ENCODE measurements around the gene TIGD1.

The TIGD1 gene

DNA sequence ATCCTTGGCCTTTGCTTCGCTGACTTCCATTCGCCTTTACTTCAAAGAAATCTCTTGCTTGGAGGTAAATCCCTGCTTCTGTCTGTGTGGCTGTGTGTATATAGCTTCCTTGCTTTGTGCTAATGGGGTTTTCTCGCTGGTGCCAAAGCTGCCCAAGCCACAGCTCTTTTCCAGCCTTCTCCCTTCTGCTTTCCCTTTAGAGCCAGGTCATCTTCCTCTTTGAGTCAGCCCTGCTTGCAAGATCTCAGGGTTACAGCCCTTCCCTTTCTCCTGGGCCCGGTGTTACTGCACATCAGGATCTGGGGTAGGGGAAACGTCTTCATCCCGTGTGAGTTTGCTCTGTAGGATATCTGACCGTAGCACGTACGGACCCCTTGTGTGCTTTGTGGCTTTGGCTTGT, 19.2 kb upstream of the TIGD1 start:
- no peak for DNase-seq

DNA sequence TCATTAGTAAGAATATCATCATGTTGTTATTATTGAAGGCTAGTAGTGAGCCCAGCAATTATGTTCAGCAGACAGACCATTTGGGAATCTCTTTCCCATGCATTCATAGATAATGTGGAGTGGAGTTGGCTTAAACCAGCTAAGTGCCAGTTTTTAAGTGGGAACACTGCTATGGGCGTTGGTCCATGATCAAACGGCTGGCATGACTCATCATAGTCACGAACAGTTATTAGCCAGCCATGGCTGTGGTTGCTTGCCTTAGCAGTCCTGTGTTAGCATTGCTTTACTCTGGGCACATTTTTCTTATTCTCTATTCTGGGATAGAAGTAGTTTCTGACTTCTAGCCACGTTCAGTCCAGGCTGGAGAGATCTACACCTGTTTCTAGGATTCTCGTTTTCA, 17.8 kb upstream of the TIGD1 start:
- no peak for DNase-seq

DNA sequence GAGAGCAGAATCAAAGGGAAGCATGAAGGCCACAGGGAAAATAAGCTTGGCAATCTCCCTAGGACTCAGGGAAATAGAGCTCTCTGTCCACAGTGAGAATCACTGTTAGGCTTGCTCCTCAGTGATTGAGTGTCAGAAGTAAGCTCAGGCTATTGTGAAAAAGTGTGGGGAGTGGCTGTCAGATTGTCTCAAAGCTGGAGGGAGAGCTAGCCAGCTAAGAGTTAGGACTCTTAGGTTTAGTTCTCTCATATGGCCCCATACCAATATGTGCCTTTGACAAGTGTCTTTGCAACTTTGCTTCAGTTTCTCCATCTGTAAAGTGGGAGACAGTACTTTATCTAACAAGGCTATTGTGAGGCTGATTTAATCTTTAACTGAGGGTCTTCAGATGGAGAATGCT, 17.4 kb upstream of the TIGD1 start:
- no peak for DNase-seq

DNA sequence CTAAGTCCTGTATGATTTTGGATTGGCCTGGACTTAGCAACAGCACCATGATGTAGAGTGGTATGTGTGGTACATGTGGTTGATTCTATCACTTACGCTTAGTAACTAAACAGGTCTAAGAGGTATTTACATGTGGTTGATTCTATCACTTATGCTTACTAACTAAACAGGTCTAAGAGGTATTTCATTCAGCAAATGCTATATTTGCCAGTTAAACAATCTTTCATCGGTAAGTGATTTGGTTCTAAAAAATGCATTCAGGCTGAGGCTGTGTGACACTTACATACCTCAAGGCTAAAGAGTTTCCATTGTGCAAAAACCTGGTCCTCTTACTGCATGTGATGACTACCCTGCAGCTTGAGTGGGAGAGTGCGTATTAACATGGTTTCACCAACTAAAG, 13.2 kb upstream of the TIGD1 start:
- no peak for DNase-seq

DNA sequence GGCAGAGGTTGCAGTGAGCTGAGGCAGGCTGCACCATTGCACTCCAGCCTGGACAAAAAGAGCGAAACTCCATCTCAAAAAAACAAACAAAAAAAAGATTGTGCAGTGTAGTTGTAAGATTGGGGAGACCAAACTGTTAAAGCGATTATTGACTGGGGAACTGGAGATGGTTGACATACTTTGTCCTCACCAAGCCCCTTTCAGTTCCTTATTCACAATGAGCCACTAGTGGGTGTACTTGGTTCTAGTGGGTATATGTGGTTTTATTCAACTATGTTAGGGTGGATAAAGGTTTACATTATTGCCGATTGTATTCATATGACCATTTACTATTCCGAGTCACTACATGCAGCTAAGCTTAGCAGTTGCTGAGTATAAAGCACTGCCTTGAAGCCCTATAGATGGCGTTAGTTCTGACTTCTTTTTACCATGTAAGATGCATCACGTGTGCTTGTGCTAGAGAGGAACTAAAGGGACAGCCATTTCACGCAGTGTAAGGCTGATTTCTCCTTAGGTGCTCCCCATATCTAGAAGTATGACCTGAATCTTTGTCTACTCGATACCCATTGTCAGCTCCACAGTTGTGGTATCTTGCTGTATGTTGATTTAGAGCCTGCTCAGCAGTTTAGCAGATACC, 12.3 kb upstream of the TIGD1 start:
- DNase-seq: no peak

DNA sequence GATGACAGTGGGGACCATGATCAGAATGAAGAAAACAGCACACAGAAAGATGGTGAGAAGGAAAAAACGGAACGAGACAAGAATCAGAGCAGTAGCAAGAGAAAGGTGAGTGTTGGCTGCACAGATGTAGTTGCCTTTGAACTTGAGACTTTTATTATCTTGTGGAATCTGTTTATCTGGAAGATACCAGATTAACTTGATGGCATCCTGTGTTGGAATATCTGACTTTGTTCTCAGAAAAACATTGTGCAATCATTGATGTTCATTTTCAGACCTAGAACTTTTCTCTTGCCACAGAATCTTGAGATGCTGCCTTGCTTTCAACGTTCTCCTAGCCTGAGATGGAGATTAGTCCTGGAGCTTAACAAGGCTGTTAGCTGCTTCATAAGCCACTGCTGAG, 6.1 kb upstream of the TIGD1 start:
- DNase-seq: no peak

DNA sequence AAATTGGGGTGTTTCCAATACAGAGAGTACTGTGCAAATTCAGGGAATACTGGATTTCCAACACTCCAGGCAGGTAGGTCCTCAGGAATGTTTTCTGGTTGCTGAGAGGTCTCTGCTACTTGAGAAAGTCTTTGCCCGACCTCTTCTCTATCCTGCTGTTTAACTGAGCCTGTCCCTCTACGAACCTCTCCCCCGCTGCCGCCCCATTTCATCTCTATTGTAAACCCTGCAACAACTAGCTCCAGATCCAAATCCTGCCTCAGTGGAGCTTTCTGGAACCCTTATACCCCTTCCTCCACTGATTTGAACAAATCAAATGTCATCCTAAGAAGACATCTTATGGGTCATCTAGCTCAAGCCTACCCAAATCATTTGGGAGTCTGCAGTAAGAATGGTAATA, 1.4 kb upstream of the TIGD1 start:
- DNase-seq: no peak

DNA sequence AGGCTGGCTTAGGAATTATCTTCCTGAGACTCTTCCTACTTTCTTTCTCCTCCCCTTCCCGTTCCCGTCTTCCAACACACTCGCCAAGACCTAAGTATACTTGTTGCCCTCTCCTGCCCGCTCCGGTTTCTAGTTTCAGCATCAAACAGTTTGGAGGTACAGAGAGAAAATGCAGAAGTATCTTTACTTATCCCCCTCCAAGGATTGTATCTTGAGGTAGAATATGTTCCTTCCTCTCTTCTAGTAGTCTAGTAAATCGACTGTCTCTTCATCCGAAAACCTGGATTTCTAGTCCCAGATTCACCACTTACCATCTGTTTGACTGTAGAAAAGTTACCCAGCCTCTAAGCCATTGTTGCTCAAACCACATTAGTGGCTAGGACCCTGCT, 887 bp upstream of the TIGD1 start:
- DNase-seq: no peak

DNA sequence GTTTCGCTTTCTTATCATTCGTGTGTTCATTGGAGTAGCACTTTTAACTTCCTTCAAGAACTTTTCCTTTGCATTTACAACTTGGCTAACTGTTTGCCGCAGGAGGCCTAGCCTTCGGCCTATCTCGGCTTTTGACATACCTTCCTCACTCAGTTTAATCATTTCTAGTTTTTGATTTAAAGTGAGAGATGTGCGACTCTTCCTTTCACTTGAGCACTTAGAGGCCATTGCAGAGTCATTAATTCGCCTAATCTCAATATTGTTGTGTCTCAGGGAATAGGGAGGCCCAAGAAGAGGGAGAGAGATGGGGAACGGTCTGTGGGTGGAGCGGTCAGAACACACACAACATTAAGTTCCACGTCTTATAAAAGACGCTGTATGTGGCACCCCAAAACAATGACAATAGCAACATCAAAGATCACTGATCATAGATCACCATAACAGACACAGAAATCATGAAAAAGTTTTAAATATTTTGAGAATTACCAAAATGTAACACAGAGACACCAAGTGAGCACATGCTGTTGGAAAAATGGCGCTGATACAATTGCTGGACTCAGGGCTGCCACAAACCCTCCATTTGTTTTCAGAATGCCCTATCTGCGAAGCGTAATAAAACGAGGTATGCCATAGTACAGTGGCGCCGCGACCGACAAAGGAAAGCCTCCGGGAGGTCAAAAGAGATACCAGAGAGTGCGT, 553 bp downstream of the TIGD1 start:
- no peak for DNase-seq

DNA sequence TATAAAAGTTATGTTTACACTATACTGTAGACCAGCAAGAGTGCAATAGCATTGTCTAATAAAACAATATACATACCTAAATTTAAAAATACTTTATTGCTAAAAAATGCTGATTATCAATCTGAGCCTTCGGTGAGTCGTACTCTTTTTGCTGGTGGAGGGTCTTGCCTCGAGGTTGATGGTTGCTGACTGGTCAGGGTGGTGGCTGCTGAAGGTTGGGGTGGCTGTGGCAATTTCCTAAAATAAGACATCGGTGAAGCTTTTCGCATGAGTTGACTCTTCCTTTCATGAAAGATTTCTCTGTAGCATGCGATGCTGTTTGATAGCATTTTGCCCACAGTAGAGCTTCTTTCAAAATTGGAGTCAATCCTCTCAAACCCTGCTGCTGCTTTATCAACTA, 2.4 kb downstream of the TIGD1 start:
- no peak for DNase-seq

DNA sequence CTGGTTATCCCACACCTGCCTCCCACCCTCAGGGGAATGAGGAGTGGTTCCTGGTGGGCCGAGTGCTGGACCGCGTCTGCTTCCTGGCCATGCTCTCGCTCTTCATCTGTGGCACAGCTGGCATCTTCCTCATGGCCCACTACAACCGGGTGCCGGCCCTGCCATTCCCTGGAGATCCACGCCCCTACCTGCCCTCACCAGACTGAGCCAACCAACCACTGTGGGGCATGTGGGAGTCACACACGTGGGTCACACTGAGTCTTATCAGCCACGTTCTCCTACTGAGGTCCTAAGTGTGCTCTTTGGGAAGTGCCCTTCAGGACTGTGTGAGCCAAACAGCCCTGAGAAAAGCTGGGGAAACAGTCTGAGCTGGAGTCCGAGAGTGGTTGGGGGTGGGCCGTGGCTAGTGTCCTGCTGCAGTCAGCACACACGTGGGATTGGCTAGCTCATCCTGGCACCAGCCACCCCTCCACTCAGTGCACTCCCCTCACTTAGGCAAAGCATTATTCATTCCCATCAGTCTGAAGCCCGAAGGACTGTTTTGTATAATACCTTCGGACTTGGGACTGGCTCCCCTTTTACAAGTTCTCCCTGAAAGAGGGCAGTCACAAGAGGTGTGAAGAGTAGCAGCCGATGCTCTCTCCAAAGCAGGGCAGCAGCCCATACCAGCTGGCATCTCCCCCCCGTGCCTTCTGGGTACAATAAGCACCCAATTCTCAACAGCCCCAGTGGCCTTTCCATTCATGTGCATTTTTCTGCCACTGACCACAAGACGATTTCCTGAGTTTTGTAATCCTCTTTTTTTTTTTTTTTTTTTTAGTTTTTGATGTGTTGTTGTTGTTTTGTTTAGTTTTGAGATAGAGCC, 4.6 kb downstream of the TIGD1 start:
- DNase-seq: no peak

DNA sequence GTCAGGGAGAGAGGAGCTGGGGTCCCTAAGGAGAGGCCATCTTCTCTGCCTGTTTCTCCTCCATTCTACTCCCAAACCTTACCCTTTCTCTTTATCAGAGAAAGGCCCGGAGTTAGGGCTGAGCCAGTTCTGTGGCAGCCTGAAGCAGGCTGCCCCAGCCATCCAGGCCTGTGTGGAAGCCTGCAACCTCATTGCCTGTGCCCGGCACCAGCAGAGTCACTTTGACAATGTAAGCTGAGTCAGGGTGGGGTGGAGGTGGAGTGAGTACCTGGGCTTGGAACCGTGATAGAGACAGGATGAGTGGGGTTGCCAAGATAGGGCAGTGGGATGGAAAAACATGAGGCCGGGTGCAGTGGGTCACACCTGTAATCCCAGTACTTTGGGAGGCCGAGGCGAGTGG, 5.7 kb downstream of the TIGD1 start:
- no peak for DNase-seq

DNA sequence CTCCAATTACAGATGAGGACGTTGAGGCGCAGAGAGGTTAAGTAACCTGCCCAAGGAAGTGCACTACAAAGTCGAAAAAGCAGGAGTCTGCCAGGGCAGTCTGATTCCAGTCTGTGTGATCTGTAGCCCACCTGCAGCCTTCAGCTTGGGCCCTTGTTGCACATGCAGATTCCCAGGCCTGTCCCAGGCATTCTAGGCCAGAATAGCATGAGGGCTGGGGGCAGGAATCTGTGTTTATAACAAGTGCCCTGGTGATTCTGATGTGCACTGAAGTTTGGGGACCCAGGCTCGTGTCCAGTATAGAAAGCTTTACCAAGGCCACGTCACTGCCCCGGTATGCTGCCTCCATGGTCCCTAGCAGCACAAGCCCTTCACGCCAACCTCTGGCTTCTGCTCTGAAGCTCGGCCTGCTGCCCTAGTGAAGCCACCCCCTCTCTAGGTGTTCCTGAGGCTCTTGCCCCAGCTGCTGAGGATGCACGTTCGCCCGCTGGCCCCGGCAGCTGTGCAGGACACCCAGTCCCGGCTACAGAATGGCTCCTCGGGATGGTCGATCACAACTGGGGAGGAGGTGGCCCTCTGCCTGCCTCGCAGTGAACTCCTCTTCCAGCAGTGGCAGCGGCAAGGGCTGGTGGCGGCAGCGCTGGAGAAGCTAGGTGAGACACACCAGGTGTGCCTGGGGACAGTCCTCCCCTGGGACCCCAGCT, 6.3 kb downstream of the TIGD1 start:
- no peak for DNase-seq

DNA sequence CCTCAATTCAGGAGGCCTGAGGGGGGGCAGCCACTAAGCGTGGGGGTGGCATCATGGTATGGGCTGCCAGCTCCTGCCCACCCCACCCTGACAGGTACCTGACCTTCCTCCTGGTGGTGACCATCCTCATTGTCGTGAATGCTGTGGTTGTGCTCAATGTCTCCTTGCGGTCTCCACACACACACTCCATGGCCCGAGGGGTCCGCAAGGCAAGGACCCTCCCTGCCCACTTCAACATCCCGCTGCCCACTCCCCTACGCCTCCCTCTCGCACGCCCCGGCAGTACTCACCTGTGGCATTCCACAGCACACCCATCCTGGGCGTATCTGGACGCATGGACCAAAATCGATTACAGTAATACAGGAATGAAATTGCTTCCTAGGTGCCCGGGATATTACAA, 6.9 kb downstream of the TIGD1 start:
- no peak for DNase-seq

DNA sequence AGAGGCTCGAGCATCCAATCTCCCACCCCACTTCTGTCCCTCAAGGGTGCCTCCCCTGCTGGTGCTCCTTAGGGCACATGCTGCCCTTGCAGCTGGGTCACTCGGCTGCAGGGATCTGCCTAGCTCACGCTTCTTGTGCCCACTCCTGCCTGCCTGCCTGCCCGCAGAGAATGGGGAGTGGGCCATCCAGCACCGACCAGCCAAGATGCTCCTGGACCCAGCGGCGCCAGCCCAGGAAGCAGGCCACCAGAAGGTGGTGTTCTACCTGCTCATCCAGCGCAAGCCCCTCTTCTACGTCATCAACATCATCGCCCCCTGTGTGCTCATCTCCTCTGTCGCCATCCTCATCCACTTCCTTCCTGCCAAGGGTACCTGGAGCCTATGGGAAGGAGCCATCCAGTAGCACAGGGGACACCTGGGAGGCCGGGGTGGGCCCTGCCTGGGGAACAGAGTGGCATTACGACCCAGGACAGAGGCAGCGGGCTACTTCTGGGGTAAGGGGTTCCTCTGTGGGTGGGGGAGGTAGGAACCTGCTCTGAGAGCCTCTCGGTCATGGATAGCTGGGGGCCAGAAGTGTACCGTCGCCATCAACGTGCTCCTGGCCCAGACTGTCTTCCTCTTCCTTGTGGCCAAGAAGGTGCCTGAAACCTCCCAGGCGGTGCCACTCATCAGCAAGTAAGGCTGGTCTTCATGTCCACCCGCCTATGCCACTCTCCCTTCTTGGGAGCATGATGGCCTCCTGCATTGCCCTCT, 7.5 kb downstream of the TIGD1 start:
- DNase-seq: no peak

DNA sequence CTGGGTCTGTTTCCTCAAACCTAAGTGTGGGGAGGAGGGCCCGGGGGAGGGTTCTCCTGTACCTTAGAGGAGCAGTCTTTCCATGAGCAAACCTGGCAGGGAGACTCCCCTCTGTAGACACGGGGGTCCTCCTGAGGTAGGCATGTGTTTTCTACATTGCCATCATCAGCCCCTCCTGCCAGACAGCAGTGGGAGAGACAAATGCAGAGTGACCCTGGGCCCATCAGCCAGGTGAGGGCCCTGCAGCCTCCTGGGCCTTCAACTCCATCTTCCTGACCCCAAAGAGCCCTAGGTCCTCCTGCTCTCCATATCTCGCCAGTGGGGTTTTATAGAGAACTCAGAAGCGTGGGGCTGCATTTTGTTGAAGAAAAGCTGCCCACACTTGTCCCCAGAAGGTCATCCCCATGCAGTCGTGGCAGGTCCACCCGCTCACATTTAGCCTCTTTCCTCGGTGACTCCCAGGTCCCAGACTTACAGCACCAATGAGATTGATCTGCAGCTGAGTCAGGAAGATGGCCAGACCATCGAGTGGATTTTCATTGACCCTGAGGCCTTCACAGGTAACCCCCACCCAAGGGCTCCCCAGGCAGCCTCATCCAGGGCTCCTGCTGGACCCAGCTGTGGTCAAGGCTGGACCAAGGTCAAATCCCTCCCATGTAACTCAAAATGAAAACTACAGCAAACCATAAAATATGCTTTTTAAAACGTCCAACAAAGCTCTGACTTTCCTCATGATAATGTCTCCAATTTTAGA, 8.2 kb downstream of the TIGD1 start:
- DNase-seq: no peak

DNA sequence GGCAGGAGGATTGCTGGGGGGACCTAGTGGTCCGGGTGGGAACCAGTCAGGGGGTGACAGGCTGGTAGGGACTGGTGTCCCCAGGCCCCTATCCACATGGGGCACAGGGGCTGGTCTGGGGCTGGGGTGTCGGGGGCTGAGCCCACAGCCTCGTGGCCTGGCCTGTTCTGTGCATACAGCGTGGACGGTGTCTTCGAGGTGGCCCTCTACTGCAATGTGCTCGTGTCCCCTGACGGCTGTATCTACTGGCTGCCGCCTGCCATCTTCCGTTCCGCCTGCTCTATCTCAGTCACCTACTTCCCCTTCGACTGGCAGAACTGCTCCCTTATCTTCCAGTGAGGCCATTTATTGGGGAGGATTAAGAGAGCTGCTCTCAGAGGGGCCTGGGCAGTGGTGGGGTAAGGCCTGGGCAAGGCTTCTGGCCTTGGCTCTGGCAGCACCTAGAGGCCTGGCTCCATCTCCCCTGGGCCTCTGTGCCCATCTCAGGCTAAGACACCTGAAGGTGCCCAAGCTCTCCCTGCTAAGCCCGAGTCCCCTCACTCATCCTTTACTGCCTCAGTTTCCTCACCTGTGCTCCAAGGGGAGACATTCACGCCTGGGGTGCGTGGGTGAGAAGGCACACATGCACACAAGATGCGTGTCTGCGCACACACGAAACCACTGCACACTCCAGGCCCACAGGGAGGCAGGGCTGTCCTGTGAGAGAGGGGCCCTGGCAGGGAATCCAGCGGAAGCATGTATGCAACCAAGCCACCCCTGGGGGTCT, 9.0 kb downstream of the TIGD1 start:
- no peak for DNase-seq

DNA sequence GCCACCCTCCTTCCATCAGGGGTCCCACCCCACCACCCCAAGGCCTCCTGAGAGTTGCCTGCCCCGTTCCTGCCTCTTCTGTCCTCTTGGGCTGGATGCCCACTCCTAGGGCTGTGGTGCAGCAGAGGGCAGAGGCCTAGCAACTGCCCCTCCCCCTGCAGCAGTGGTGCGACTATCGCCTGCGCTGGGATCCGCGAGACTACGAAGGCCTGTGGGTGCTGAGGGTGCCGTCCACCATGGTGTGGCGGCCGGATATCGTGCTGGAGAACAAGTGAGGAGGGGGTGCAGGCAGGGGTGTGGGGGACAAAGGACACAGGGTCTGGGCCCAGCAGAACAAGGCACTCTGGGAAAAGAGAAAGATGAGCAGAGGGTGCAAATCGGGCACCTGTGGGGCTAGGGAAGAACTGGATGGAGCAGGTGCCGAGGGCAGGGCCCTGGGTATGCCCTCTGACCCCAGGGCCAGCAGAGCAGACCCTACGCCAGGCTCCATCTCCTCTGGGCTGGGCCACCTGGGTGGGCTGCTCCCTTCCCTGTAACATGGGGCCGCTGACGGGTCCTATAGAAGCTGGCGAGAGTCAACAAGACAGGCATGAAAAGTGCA, 9.8 kb downstream of the TIGD1 start:
- no peak for DNase-seq

DNA sequence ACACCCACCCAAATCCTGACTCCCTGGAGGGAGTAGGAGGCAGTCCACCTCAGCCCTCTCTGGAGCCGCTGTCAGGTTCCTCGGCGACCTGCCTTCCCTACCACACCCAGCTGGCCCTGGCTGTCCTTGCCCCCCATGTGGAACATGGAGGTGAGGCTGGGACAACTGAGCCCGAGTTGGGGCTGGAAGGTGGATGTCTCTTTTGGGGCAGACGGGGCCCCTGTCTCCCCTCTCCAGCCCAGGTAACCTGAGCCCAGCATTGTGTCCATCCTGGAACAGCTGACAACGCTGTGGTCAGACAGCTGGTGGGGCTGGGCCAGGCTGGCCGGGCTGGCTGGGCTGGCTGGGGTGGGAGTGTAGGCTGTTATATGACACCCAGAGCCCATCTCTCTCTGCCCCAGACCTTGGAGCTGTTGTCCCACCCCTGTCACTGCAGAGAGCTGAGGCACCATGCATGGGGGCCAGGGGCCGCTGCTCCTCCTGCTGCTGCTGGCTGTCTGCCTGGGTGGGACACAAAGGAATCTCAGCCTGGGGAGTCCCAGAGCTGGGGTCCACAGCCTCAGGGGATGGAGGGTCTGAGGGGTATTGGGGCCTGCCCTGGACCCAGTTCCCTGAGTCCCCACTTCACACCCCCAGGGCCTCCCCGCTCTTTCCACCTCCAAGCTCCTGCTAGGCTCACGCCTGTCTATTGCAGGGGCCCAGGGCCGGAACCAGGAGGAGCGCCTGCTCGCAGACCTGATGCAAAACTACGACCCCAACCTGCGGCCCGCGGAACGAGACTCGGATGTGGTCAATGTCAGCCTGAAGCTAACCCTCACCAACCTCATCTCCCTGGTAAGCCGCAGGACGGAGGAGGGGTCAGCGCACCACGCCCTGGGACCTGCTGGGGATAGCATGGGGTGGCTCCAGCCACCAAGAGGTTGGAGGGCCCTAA, 10.8 kb downstream of the TIGD1 start, which contains the start of gene CHRNG:
CHRNG (plus strand) TSS at position 395 of the 934 bp plus-strand sequence; CDS start at position 451, 56 bp downstream.
- no peak for DNase-seq

Data from CD4-positive, alpha-beta T cell treated with Interleukin-15 for 1 hour (primary cell).